ENCODE measurements around the gene LSP1.

LSP1 gene

GRCh38 chr11:1889224-1889930 is 36.5 kb downstream of the LSP1 start:
- TF ChIP-seq ESRRG (CRISPR knock-in tag; IDR thresholded peaks at IDR 0.05) (no peak), ZC3H10 (CRISPR knock-in tag; IDR thresholded peaks at IDR 0.05) (no peak), OSR1 (CRISPR knock-in tag; IDR thresholded peaks at IDR 0.05) (no peak), BACH2 (CRISPR knock-in tag; IDR thresholded peaks at IDR 0.05; ENCODE audit: borderline replicate concordance) (no peak), CSDC2 (CRISPR knock-in tag; IDR thresholded peaks at IDR 0.05) (no peak), PPARA (CRISPR knock-in tag; IDR thresholded peaks at IDR 0.05; ENCODE audit: borderline replicate concordance) (no peak), ZFP3 (CRISPR knock-in tag; IDR thresholded peaks at IDR 0.05) (no peak)
- TF ChIP-seq, protein P1, sequence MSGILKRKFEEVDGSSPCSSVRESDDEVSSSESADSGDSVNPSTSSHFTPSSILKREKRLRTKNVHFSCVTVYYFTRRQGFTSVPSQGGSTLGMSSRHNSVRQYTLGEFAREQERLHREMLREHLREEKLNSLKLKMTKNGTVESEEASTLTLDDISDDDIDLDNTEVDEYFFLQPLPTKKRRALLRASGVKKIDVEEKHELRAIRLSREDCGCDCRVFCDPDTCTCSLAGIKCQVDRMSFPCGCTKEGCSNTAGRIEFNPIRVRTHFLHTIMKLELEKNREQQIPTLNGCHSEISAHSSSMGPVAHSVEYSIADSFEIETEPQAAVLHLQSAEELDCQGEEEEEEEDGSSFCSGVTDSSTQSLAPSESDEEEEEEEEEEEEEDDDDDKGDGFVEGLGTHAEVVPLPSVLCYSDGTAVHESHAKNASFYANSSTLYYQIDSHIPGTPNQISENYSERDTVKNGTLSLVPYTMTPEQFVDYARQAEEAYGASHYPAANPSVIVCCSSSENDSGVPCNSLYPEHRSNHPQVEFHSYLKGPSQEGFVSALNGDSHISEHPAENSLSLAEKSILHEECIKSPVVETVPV (CRISPR knock-in tag; IDR thresholded peaks at IDR 0.05), result no peak
- TF ChIP-seq, protein P2, sequence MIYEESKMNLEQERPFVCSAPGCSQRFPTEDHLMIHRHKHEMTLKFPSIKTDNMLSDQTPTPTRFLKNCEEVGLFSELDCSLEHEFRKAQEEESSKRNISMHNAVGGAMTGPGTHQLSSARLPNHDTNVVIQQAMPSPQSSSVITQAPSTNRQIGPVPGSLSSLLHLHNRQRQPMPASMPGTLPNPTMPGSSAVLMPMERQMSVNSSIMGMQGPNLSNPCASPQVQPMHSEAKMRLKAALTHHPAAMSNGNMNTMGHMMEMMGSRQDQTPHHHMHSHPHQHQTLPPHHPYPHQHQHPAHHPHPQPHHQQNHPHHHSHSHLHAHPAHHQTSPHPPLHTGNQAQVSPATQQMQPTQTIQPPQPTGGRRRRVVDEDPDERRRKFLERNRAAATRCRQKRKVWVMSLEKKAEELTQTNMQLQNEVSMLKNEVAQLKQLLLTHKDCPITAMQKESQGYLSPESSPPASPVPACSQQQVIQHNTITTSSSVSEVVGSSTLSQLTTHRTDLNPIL (CRISPR knock-in tag; IDR thresholded peaks at IDR 0.05; ENCODE audit: low read depth), result no peak
- ATAC-seq, result no peak

DNA sequence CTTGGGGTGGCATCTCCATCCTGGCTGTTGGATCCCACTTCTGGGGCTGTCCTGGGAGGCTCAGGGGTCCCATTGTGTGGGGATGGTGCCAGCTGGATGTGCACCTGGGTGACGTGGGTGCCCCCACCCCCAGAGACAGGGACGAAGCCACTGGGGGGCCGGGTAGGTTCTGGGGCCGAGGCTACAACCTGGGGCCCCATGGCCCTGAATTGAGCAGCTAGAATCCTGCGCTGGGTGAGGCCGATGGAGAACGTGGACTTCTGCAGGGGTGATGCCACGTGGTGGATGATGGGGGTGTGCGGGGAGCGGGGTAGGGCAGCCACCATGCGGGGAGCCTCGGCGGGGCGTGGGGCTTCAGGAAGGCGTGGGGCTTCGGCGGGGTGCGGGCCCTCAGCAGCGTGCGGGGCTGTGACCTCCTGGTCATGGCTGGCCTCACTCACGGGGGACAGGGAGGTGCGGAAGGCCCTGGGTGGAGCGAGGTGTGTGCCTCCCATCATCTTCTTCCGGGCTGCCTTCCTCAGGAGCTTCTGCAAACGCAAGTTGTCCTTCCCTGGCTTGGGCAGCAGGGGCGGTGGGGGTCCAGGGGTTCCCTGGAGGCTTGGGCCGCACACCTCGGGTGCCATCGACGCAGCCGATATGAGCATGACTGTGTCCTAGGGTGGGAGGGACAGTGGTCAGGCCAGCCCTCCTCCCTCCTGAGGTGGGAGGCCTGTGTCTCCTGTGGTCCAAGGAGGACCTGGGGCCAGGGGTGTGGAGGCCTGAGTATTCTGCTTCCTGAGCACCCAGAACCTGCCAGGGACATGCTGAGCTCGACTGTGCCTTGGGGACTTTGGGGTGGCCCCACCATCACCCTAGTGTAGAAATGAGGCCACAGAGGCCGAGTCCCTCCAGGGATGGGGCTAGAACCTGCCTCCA is 37.3 kb downstream of the LSP1 start:
- no peak for ATAC-seq
- TF ChIP-seq, protein P3, sequence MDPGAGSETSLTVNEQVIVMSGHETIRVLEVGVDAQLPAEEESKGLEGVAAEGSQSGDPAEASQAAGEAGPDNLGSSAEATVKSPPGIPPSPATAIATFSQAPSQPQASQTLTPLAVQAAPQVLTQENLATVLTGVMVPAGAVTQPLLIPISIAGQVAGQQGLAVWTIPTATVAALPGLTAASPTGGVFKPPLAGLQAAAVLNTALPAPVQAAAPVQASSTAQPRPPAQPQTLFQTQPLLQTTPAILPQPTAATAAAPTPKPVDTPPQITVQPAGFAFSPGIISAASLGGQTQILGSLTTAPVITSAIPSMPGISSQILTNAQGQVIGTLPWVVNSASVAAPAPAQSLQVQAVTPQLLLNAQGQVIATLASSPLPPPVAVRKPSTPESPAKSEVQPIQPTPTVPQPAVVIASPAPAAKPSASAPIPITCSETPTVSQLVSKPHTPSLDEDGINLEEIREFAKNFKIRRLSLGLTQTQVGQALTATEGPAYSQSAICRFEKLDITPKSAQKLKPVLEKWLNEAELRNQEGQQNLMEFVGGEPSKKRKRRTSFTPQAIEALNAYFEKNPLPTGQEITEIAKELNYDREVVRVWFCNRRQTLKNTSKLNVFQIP (CRISPR knock-in tag; IDR thresholded peaks at IDR 0.05; ENCODE audit: borderline replicate concordance, low read depth), result no peak
- TF ChIP-seq TOX (CRISPR knock-in tag; IDR thresholded peaks at IDR 0.05; ENCODE audit: borderline replicate concordance) (no peak), ZFP3 (CRISPR knock-in tag; IDR thresholded peaks at IDR 0.05) (no peak), BACH2 (CRISPR knock-in tag; IDR thresholded peaks at IDR 0.05; ENCODE audit: borderline replicate concordance) (no peak), TCF4 (CRISPR knock-in tag; IDR thresholded peaks at IDR 0.05; ENCODE audit: borderline replicate concordance) (no peak), ISL1 (CRISPR knock-in tag; IDR thresholded peaks at IDR 0.05) (no peak), GLIS3 (CRISPR knock-in tag; IDR thresholded peaks at IDR 0.05) (no peak), RARB (CRISPR knock-in tag; IDR thresholded peaks at IDR 0.05) (no peak), ESRRG (CRISPR knock-in tag; IDR thresholded peaks at IDR 0.05) (no peak), ZFP30 (CRISPR knock-in tag; IDR thresholded peaks at IDR 0.05) (no peak), PPARA (CRISPR knock-in tag; IDR thresholded peaks at IDR 0.05; ENCODE audit: borderline replicate concordance) (no peak), CSDC2 (CRISPR knock-in tag; IDR thresholded peaks at IDR 0.05) (no peak), TSHZ2 (CRISPR knock-in tag; IDR thresholded peaks at IDR 0.05) (no peak)
- TF ChIP-seq, protein P2 (CRISPR knock-in tag; IDR thresholded peaks at IDR 0.05; ENCODE audit: low read depth), result no peak
- TF ChIP-seq, protein P1 (CRISPR knock-in tag; IDR thresholded peaks at IDR 0.05), result no peak

Data from SK-N-SH treated with all-trans-retinoic acid at 6 μM for 48 hours (cell line).